WI38 (cell line): ENCODE data around the gene CPNE5.
"Not testable (repeated sequence)": the region's sequence is repeated elsewhere in the genome, so short reads cannot be mapped to it uniquely, and the experiment has no call there.

Experiments used
- H3K4me3 ChIP-seq: 2 replicates; pipeline ENCODE4 v1.5.1; 2011; ENCODE audit warnings: low read depth, mild to moderate bottlenecking, control low read depth, low read length
- CTCF ChIP-seq: IDR thresholded peaks from 2 replicates; pipeline ENCODE4 v1.5.1; 2012; ENCODE audit warnings: low read depth, mild to moderate bottlenecking, control low read depth, low read length

CPNE5 gene

GRCh38 chr6:36727505-36728021 lies 111.7 kb downstream of the CPNE5 start:
- no peak for TF ChIP-seq CTCF
- H3K4me3 ChIP-seq = no peak overlapping the region

GRCh38 chr6:36725581-36725980 lies 113.7 kb downstream of the CPNE5 start:
- no peak overlapping the region for H3K4me3 ChIP-seq
- no peak for TF ChIP-seq CTCF

GRCh38 chr6:36724514-36725390 lies 114.5 kb downstream of the CPNE5 start:
- peak; percentile 37 for TF ChIP-seq CTCF
- no peak overlapping the region for H3K4me3 ChIP-seq

- not testable (repeated sequence) for H3K4me3 ChIP-seq
These were observed 115.3 kb downstream of the CPNE5 start for GRCh38 chr6:36723992-36724391.

GRCh38 chr6:36722879-36723278 lies 116.4 kb downstream of the CPNE5 start:
- H3K4me3 ChIP-seq = no peak overlapping the region
- TF ChIP-seq CTCF = no peak

GRCh38 chr6:36722365-36722764 lies 116.9 kb downstream of the CPNE5 start:
- TF ChIP-seq CTCF = no peak
- no peak overlapping the region for H3K4me3 ChIP-seq

GRCh38 chr6:36721369-36722140 lies 117.7 kb downstream of the CPNE5 start:
- no peak overlapping the region for H3K4me3 ChIP-seq
- TF ChIP-seq CTCF = no peak
